GM19025 (cell line): Measurements from ENCODE around the gene RO60.
A peak's percentile ranks its signal among the peaks of the same experiment; 100 is the strongest.

ENCODE experiments used
- ATAC-seq: cut with Tn5 transposase; IDR thresholded peaks from one replicate; pipeline ENCODE4 v1.9.1; 2021; ENCODE audit warnings: mild to moderate bottlenecking, low read depth, moderate library complexity; ENCODE audit not compliant: unreplicated experiment

Gene RO60

DNA sequence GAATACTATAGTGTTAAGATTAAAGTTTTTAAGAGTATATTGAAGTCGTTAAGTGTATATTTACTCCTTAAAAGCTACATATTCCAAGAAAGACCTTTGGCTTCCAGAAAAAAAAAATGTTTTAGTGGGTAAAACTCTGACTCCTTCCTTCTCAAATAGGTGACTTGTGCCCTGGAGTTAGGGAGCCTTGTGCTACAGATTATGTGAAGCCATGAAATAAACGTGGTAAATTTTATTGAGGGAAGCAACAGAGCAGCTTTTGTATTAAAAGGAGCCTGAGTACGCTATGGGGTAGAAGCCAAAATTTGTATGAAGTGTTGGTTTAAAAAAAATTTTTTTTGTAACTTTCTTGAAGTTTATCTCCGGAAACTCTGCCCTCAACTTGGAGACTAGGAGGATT lies 994 bp downstream of the RO60 start:
- ATAC-seq: no peak

- ATAC-seq: no peak
These were observed 1.5 kb downstream of the RO60 start for GRCh38 chr1:193060938-193061337.

DNA sequence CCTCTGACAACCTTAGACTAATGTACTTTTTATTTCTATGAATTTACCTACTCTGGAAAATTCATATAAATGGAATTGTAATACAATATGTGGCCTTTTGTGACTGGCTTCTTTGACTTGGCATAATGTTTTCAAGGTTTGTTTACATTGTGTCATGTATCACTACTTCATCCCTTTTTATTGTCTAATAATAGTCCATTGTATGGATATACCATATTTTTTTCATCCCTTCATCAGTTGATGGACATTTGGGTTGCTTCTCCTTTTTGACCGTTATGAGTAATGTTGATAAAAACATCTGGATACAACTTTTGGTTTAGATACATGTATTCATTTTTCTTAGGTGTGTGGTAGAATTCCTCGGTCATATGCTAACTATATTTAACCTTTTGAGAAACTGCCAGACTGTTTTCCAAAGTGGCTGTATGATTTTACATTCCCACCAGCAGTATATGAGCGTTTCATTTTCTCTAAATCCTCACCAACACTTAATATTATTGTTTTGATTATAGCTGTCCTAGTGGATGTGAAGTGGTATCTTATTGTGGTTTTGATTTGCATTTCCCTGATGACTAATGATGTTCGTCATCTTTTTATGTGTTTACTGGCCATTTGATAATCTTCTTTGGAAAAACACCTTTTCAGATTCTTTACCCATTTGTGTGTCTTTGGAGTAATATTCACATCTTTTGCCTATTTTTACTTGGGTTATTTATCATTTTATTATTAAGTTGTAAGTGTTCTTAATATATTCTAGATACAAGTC lies 3.5 kb downstream of the RO60 start:
- ATAC-seq: no peak

- ATAC-seq: no peak
These were observed 6.5 kb downstream of the RO60 start for GRCh38 chr1:193065954-193066353.

DNA sequence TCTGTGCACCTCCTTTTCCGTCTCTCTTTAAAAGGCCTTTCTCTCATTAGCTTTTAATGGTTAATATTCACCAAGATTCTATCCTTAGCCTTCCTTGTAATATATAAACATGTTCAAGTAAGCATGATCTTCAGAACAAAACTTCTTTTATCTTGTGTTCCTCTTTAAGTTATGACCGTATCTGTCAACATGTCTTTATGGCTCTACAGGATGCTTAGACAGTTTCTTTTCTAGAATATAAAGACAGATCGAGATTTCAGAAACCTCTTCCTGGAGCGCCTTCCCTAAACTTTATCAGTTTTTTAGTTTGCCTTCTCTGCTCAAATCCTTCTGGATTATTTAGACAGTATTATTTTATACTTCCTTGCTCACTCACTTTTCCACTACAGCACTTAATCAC lies 7.2 kb downstream of the RO60 start:
- ATAC-seq: no peak

GRCh38 chr1:193068013-193068412 lies 8.6 kb downstream of the RO60 start:
- ATAC-seq: no peak

DNA sequence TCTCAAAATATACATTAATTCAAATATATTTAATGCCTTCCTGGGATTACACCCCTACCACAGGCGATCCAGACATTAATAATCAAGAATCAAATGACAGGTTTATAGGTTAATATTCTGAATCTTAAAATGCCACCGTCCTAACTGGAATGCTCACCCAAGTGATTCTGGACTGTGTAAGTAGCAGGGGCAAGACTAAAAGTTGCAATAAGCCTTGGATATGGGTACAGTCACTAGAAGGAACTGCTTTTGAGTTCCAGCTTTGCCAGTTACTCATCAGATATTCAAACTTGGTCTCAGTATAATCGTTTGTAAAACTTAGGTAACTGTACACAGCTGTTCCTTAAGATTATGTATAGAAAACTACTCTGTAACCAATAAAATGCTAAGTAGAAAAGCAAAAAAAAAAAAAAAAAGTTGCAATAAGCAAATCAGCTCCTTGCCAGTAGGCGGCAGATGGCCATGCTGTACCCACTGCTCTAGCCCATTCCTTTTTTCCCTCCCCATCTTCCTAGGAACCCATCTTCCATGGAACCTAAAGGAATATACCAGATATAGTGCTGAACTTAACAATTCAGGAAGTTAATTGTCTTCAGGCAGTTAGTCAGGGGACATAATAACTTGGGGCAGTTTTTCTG lies 10.5 kb downstream of the RO60 start:
- ATAC-seq: no peak

DNA sequence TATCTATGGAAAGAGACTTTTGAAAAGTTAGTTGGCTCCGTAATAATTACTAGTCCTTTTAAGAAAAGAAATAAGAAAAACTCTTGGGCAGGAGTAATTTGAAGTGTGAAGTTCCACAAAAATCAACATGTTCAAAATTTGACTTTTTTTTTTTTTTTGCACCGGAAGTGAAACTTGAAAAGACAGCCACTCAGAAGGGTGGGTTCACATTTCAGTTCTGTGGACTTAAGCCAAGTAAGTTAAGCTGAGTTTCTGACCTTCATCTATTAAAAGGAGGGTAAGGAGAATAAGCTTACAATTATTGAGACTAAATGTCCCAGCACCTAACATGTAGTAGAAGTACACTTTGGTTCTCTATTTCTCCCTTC lies 11.0 kb downstream of the RO60 start:
- ATAC-seq: no peak

DNA sequence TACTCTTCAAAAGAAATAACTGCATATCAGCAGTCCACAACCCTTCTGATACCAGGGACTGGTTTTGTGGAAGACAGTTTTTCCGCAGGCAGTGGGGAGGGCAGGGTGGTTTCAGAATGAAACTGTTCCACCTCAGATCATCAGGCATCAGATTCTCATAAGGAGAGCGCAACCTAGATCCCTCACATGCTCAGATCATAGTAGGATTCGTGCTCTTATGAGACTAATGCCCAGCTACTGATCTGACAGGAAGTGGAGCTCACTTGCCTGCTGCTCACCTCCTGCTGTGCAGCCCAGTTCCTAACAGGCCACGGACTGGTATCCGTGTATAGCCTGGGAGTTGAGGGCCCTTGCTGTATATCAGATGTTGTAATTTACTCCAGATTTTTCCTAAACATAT lies 11.5 kb downstream of the RO60 start:
- ATAC-seq: peak; percentile 48

GRCh38 chr1:193077991-193078390 lies 18.6 kb downstream of the RO60 start:
- ATAC-seq: no peak

DNA sequence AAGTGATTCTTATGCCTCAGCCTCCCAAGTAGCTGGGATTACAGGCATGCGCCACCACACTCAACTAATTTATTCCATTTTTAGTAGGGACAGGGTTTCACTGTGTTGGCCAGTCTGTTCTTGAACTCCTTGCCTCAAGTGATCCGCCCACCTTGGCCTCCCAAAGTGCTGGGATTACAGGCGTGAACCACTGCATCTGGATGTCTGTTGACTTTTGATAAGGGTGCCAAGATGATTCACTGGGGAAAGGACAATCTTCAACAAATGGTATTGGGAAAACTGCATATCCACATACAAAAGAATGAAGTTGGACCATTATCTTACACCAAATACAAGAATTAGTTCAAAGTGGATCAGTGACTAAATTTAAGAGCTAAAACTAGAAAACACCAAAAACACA lies 19.8 kb downstream of the RO60 start:
- ATAC-seq: no peak

- peak; percentile 96 for ATAC-seq
These were observed 24.1 kb downstream of the RO60 start for GRCh38 chr1:193083365-193084088.

DNA sequence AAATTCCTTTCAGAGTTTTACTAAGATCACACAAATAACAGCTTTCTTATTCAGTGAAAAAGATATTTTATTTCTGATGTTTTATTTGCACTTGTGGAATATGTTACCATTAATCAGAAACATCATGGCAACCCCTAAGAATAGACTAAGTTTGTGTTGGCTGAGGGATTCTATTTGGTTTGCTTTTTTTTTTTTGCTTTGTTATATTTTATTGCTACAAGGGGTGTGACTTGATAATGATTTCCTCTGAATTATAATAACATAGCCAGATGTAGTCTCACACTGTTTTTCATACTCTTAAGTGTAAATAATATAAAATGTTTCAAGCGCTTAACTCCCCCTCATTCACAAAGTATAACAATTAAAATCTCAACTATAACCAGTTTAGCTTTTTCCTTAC lies 25.9 kb downstream of the RO60 start:
- no peak for ATAC-seq

DNA sequence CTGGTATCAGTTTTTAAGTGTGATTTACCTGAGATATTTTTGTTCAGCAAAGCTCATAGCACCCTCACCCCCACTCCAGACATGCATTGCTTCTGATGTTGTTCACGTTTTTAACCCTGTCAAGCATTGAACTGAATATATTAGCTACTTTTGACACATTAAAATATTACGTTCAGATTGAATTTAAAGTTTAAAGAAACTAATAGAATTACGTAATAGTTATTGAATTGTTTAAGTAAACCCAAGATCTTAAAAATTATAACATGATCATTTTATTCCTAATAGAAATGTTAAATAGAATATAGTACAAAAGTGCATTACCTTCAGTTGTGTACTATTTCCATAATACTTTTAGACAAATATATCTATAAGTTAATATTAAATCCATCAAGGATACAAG lies 26.9 kb downstream of the RO60 start:
- no peak for ATAC-seq

DNA sequence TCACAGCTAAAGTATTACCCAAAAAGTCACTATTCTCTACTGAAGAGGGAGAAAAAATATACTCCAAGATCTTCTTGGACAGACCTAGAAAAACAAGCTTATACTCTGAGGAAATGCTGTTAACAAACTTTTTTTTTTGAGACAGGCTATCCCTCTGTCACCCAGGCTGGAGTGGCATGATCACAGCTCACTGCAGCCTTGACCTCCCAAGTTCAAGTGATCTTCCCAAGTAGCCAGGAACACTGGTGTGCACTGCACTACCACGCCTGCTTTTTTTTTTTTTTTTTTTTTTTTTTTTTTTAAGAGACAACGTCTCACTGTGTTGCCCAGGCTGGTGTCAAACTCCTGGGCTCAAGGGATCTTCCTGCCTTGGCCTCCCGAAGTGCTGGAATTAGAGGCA lies 28.5 kb downstream of the RO60 start:
- no peak for ATAC-seq

DNA sequence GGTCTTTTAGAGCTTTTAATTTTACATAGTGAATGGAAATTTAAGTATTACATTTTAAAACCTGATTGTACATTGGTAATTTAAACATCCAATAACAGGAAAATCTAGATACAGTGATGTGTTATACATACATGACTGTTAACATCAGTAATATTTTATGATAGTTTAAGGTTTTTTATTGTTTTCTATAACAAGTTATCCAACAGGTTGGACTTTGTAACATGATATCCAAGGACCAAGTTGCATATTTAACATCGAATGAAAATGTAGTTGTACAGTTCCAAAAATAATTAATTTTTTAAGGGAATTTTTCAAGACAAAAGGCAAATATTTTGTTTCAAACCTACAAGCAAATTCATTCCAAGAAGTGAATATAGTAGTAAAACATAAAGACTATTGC lies 31.5 kb downstream of the RO60 start:
- no peak for ATAC-seq

DNA sequence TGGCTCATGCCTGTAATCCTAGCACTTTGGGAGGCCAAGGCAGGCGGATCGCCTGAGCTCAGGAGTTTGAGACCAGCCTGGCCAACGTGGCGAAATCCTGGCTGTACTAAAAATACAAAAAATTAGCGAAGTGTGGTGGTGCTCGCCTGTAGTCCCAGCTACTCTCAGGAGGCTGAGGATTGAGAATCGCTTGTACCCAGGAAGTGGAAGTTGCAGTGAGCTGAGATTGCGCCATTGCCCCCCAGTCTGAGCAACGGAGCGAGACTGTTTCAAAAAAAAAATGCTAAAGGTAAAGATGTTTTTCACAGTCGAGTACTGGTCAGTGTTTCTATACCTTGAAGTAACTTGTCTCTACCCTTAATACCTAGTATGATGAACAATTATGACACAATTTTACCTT lies 34.7 kb downstream of the RO60 start:
- ATAC-seq: no peak

DNA sequence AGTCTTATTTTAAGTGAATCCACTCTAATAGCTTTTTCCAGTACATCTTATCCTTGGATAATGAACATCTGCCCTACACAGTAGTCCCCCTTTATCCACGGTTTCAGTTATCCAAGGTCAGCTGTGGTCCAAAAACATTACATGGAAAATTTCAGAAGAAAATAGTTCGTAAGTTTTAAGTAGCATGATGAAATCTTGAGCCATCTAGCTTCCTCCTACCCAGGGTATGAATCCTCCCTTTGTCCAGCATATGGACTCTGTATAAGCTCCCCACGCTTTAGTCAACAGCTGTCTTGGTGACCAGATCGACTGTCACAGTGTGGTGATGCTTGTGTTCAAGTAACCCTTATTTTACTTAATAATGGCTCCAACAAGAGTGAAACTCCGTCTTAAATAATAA lies 43.2 kb downstream of the RO60 start:
- ATAC-seq: no peak

GRCh38 chr1:193103759-193104501 lies 44.5 kb downstream of the RO60 start:
- ATAC-seq: no peak

DNA sequence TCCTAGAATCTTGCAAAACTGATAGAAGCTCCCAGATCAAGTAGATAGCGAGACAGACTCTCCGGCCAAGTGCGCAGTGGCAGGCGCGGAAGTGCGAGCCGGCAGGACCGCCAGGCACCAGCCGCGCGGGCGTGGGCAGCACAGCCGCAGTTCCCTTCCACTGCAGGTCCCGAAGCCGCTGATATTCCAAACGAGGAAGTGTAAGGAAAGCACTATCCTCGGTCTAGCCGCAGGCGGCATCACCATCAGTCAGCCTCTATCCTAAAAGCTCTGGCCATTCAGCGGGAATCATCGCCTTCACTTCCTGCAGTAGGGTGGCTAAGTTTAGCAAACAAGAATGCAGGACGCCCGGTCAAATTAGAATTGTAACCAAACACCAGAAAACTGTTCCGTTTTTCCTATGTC lies 45.1 kb downstream of the RO60 start:
- ATAC-seq: peak; percentile 29
